Hepatocyte (in vitro differentiated cells): ENCODE measurements around the gene PRPF39.

Experiments
- EZH2 ChIP-seq: fragments of 200-600 bp; sonication (generic); IDR thresholded peaks from 2 replicates; pipeline ENCODE4 v1.6.1; 2016; ENCODE audit warnings: antibody characterized with exemption, mild to moderate bottlenecking, borderline replicate concordance
- EZH2phosphoT487 ChIP-seq: fragments of 200-600 bp; sonication (generic); IDR thresholded peaks from one replicate; pipeline ENCODE4 v1.6.1; 2018; ENCODE audit warnings: antibody characterized with exemption, mild to moderate bottlenecking, low read depth, moderate library complexity; ENCODE audit not compliant: unreplicated experiment, severe bottlenecking
- TF ChIP-seq, protein P1 (sequence below): fragments of 200-600 bp; sonication (generic); IDR thresholded peaks from 2 replicates; pipeline ENCODE4 v1.5.1; 2016; ENCODE audit warnings: antibody characterized with exemption, mild to moderate bottlenecking; ENCODE audit not compliant: poor library complexity

- TF ChIP-seq, protein P1, sequence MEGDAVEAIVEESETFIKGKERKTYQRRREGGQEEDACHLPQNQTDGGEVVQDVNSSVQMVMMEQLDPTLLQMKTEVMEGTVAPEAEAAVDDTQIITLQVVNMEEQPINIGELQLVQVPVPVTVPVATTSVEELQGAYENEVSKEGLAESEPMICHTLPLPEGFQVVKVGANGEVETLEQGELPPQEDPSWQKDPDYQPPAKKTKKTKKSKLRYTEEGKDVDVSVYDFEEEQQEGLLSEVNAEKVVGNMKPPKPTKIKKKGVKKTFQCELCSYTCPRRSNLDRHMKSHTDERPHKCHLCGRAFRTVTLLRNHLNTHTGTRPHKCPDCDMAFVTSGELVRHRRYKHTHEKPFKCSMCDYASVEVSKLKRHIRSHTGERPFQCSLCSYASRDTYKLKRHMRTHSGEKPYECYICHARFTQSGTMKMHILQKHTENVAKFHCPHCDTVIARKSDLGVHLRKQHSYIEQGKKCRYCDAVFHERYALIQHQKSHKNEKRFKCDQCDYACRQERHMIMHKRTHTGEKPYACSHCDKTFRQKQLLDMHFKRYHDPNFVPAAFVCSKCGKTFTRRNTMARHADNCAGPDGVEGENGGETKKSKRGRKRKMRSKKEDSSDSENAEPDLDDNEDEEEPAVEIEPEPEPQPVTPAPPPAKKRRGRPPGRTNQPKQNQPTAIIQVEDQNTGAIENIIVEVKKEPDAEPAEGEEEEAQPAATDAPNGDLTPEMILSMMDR: no peak
- TF ChIP-seq EZH2 (no peak), EZH2phosphoT487 (no peak)
Observed at GRCh38 chr14:45095143-45095542, 11.2 kb downstream of the PRPF39 start.
